ENCODE results near the gene PKNOX2. TPM values are rescaled to one million over a fixed set of nuclear protein-coding genes. Genes with fewer than 3 reads are reported as not detected.
A peak's percentile ranks its signal among the peaks of the same experiment; 100 is the strongest.

The PKNOX2 gene
- total RNA-seq, 5 donors from 2014 or later (not counting 1 experiment from before 2014, with no cell fraction given) = 0.55 TPM; not detected in 4

GRCh38 chr11:125165111-125165842 is 726 bp downstream of the PKNOX2 start:
- Histone ChIP-seq H3K4me1 (ENCODE audit: control insufficient read depth in 1 of 2, extremely low read depth in 1 of 2, insufficient read depth in 2 of 2, low read length in 2 of 2) (peaks cover 4 to 27% of the 10 kb centered on the region in 2 experiments), H3K9me3 (no peaks in the 10 kb centered on the region), H3K27me3 (replicated peaks in 1 of 2; ENCODE audit: control insufficient read depth in 2 of 2, extremely low read depth in 1 of 2, insufficient read depth in 2 of 2, low read length in 1 of 2) (peaks cover 23 to 66% of the 10 kb centered on the region in 2 experiments), H3K27ac (ENCODE audit: low read length) (no peak overlapping the region), H3K36me3 (ENCODE audit: control insufficient read depth in 2 of 2, extremely low read depth in 1 of 2, insufficient read depth in 1 of 2, low read length in 1 of 2) (no peaks in the 10 kb centered on the region), H3K4me3 (ENCODE audit: control insufficient read depth in 1 of 2, extremely low read depth in 1 of 2, low read length in 1 of 2) (peak overlapping the region; percentile 40 to 81)
- WGBS (ENCODE audit: insufficient coverage) = 2% methylated on average over 79 of the region's 80 CpGs
- Mint-ChIP-seq H3K9me3 (no peaks in the 10 kb centered on the region), H3K36me3 (no peaks in the 10 kb centered on the region), H3K4me1 (peaks cover 20 to 24% (median 23%) of the 10 kb centered on the region in 3 donors), H3K27ac (no peak overlapping the region), H3K4me3 (peak overlapping the region; percentile 82 to 99 (median 84)), H3K27me3 (peaks cover 51 to 70% of the 10 kb centered on the region in 2 donors)
- ChIA-PET POLR2A (no interaction called here), CTCF (interaction anchor here in 1 of 2 donors (0.7 to 0.8 kb wide), 2 partner anchors 73 to 85 kb away, joined by 3 to 5 read pairs; no protein-coding TSS in a partner anchor)
- DNase-seq (peak in 2 of 35 experiments; percentile 9 to 10), ATAC-seq (replicated peaks in 1 of 4) (peak; percentile 11 to 32 (median 23))

- Mint-ChIP-seq H3K27me3 (peaks cover 50 to 71% of the 10 kb centered on the region in 2 donors), H3K9me3 (no peaks in the 10 kb centered on the region), H3K4me3 (peak overlapping the region; percentile 82 to 99 (median 84)), H3K27ac (peak overlapping the region in 1 of 2 donors; percentile 52), H3K36me3 (no peaks in the 10 kb centered on the region), H3K4me1 (peaks cover 20 to 24% (median 23%) of the 10 kb centered on the region in 3 donors)
- H3K27me3 ChIP-seq (replicated peaks in 1 of 2; ENCODE audit: control insufficient read depth in 2 of 2, extremely low read depth in 1 of 2, insufficient read depth in 2 of 2, low read length in 1 of 2) = peaks cover 23 to 67% of the 10 kb centered on the region in 2 experiments
- peaks cover 4 to 27% of the 10 kb centered on the region in 2 experiments for H3K4me1 ChIP-seq (ENCODE audit: control insufficient read depth in 1 of 2, extremely low read depth in 1 of 2, insufficient read depth in 2 of 2, low read length in 2 of 2)
- peak overlapping the region; percentile 40 to 81 for H3K4me3 ChIP-seq (ENCODE audit: control insufficient read depth in 1 of 2, extremely low read depth in 1 of 2, low read length in 1 of 2)
- peak in 3 of 35 experiments; percentile 2 to 10 (median 5) for DNase-seq
- CTCF ChIA-PET = no interaction called here
- H3K27ac ChIP-seq (ENCODE audit: low read length) = no peak overlapping the region
- H3K9me3 ChIP-seq = no peaks in the 10 kb centered on the region
- no peaks in the 10 kb centered on the region for H3K36me3 ChIP-seq (ENCODE audit: control insufficient read depth in 2 of 2, extremely low read depth in 1 of 2, insufficient read depth in 1 of 2, low read length in 1 of 2)
- no peak for ATAC-seq (replicated peaks in 1 of 4)
- POLR2A ChIA-PET = interaction anchor here in 1 of 2 donors (0.6 kb wide), 1 partner anchor 418 kb away, joined by 4 read pairs; no protein-coding TSS in a partner anchor
- WGBS (ENCODE audit: insufficient coverage) = 5% methylated on average over 64 of the region's 66 CpGs
These were observed 1.6 kb downstream of the PKNOX2 start for GRCh38 chr11:125165843-125166763.

- Histone ChIP-seq H3K36me3 (ENCODE audit: control insufficient read depth in 2 of 2, extremely low read depth in 1 of 2, insufficient read depth in 1 of 2, low read length in 1 of 2) (no peaks in the 10 kb centered on the region), H3K4me3 (ENCODE audit: control insufficient read depth in 1 of 2, extremely low read depth in 1 of 2, low read length in 1 of 2) (peak overlapping the region in 1 of 2 donors; percentile 81), H3K9me3 (no peaks in the 10 kb centered on the region), H3K4me1 (ENCODE audit: control insufficient read depth in 1 of 2, extremely low read depth in 1 of 2, insufficient read depth in 2 of 2, low read length in 2 of 2) (peaks cover 4 to 27% of the 10 kb centered on the region in 2 experiments), H3K27me3 (replicated peaks in 1 of 2; ENCODE audit: control insufficient read depth in 2 of 2, extremely low read depth in 1 of 2, insufficient read depth in 2 of 2, low read length in 1 of 2) (peaks cover 21 to 73% of the 10 kb centered on the region in 2 experiments), H3K27ac (ENCODE audit: low read length) (no peak overlapping the region)
- H3K4me1 Mint-ChIP-seq = peaks cover 20 to 24% (median 23%) of the 10 kb centered on the region in 3 donors
- peaks cover 57 to 73% of the 10 kb centered on the region in 2 donors for H3K27me3 Mint-ChIP-seq
- H3K27ac Mint-ChIP-seq = no peak overlapping the region
- ChIA-PET POLR2A (interaction anchor here in 1 of 2 donors (0.6 kb wide), 1 partner anchor 417 kb away, joined by 4 read pairs; no protein-coding TSS in a partner anchor), CTCF (no interaction called here)
- 9% methylated on average over 12 of the region's 16 CpGs for WGBS (ENCODE audit: insufficient coverage)
- H3K9me3 Mint-ChIP-seq = no peaks in the 10 kb centered on the region
- no peak for DNase-seq
- H3K4me3 Mint-ChIP-seq = peak overlapping the region in 1 of 3 donors; percentile 99
- no peaks in the 10 kb centered on the region for H3K36me3 Mint-ChIP-seq
- no peak for ATAC-seq (replicated peaks in 1 of 4)
These were observed 2.3 kb downstream of the PKNOX2 start for GRCh38 chr11:125166764-125167291.

- H3K27ac Mint-ChIP-seq = peak overlapping the region in 1 of 2 donors; percentile 31
These were observed 2.9 kb downstream of the PKNOX2 start for GRCh38 chr11:125167292-125167953.

GRCh38 chr11:125167954-125168835 is 3.6 kb downstream of the PKNOX2 start:
- ATAC-seq (replicated peaks in 1 of 4) = no peak
- WGBS (ENCODE audit: insufficient coverage) = 93% methylated on average over 1 of the region's 9 CpGs
- Mint-ChIP-seq H3K9me3 (no peaks in the 10 kb centered on the region), H3K36me3 (no peaks in the 10 kb centered on the region), H3K27ac (no peak overlapping the region), H3K27me3 (peaks cover 61 to 79% of the 10 kb centered on the region in 2 donors), H3K4me3 (peak overlapping the region in 1 of 3 donors; percentile 13), H3K4me1 (peaks cover 20 to 24% (median 23%) of the 10 kb centered on the region in 3 donors)
- H3K4me3 ChIP-seq (ENCODE audit: control insufficient read depth in 1 of 2, extremely low read depth in 1 of 2, low read length in 1 of 2) = no peak overlapping the region
- POLR2A ChIA-PET = no interaction called here
- CTCF ChIA-PET = no interaction called here
- H3K27me3 ChIP-seq (replicated peaks in 1 of 2; ENCODE audit: control insufficient read depth in 2 of 2, extremely low read depth in 1 of 2, insufficient read depth in 2 of 2, low read length in 1 of 2) = peaks cover 18 to 79% of the 10 kb centered on the region in 2 experiments
- H3K36me3 ChIP-seq (ENCODE audit: control insufficient read depth in 2 of 2, extremely low read depth in 1 of 2, insufficient read depth in 1 of 2, low read length in 1 of 2) = no peaks in the 10 kb centered on the region
- no peaks in the 10 kb centered on the region for H3K9me3 ChIP-seq
- DNase-seq = no peak
- no peak overlapping the region for H3K27ac ChIP-seq (ENCODE audit: low read length)
- peaks cover 4 to 27% of the 10 kb centered on the region in 2 experiments for H3K4me1 ChIP-seq (ENCODE audit: control insufficient read depth in 1 of 2, extremely low read depth in 1 of 2, insufficient read depth in 2 of 2, low read length in 2 of 2)

More at GRCh38 chr11:125167292-125167953, 2.9 kb downstream of the PKNOX2 start:
- Mint-ChIP-seq H3K36me3 (no peaks in the 10 kb centered on the region), H3K4me3 (peak overlapping the region in 1 of 3 donors; percentile 13), H3K27me3 (peaks cover 58 to 79% of the 10 kb centered on the region in 2 donors), H3K9me3 (no peaks in the 10 kb centered on the region), H3K4me1 (peaks cover 20 to 24% (median 23%) of the 10 kb centered on the region in 3 donors)
- Histone ChIP-seq H3K27ac (ENCODE audit: low read length) (no peak overlapping the region), H3K36me3 (ENCODE audit: control insufficient read depth in 2 of 2, extremely low read depth in 1 of 2, insufficient read depth in 1 of 2, low read length in 1 of 2) (no peaks in the 10 kb centered on the region), H3K9me3 (no peaks in the 10 kb centered on the region), H3K4me1 (ENCODE audit: control insufficient read depth in 1 of 2, extremely low read depth in 1 of 2, insufficient read depth in 2 of 2, low read length in 2 of 2) (peaks cover 4 to 27% of the 10 kb centered on the region in 2 experiments), H3K27me3 (replicated peaks in 1 of 2; ENCODE audit: control insufficient read depth in 2 of 2, extremely low read depth in 1 of 2, insufficient read depth in 2 of 2, low read length in 1 of 2) (peaks cover 21 to 76% of the 10 kb centered on the region in 2 experiments), H3K4me3 (ENCODE audit: control insufficient read depth in 1 of 2, extremely low read depth in 1 of 2, low read length in 1 of 2) (no peak overlapping the region)
- ATAC-seq (replicated peaks in 1 of 4) (no peak), DNase-seq (no peak)
- POLR2A ChIA-PET = no interaction called here
- CTCF ChIA-PET = no interaction called here
- 47% methylated on average over 19 of the region's 28 CpGs for WGBS (ENCODE audit: insufficient coverage)
